Thoracic aorta (tissue), 2 donors: ENCODE measurements around the gene ATP5PD. TPM values are rescaled to one million over a fixed set of nuclear protein-coding genes. Genes with fewer than 3 reads are reported as not detected.

Experiments
- ATAC-seq: fragments of 150-250 bp; one replicate; pipeline ENCODE4 v1.8.0; 2017; ENCODE audit warnings: low read depth; ENCODE audit not compliant: insufficient number of reproducible peaks, low FRiP score
- DNase-seq: peaks from one replicate; pipeline ENCODE4 v3.0.0-alpha.2; 2020; ENCODE audit warnings: low spot score
- H3K27ac ChIP-seq, 2 donors: fragments of 200-600 bp; sonication (generic); 1 replicate in 1 of 2; 2 replicates in 1 of 2; pipeline ENCODE4 v1.5.1; 2016; ENCODE audit warnings: mild to moderate bottlenecking in 2 of 2, moderate library complexity in 2 of 2
- H3K27me3 ChIP-seq: fragments of 200-600 bp; sonication (generic); replicated peaks from 2 replicates; pipeline ENCODE4 v1.6.0; 2016; ENCODE audit warnings: mild to moderate bottlenecking; ENCODE audit not compliant: insufficient read depth
- H3K36me3 ChIP-seq: fragments of 200-600 bp; sonication (generic); one replicate; pipeline ENCODE4 v1.5.1; 2016
- H3K4me1 ChIP-seq, 2 donors: fragments of 200-600 bp; sonication (generic); 1 replicate in 1 of 2; 2 replicates in 1 of 2; pipeline versions ENCODE4 v1.5.1 to v1.6.0; 2016; ENCODE audit warnings: low read depth in 2 of 2, mild to moderate bottlenecking in 1 of 2; ENCODE audit not compliant: control insufficient read depth in 1 of 2
- H3K4me3 ChIP-seq: fragments of 200-600 bp; sonication (generic); 2 replicates; pipeline ENCODE4 v1.5.1; 2016; ENCODE audit warnings: mild to moderate bottlenecking
- H3K9me3 ChIP-seq: fragments of 200-600 bp; sonication (generic); 2 replicates; pipeline ENCODE4 v1.5.1; 2016
- CTCF ChIP-seq: fragments of 200-600 bp; sonication (generic); IDR thresholded peaks from one replicate; pipeline ENCODE4 v1.5.1; 2019; ENCODE audit warnings: antibody characterized with exemption
- total RNA-seq, 2 donors: library from RNA; depleted of rRNA; stranded (reverse); fragments of >200 nt; gene quantifications; one replicate each; pipeline versions ENCODE4 v1.1.0 to v1.2.3, GENCODE V29; 2016

ATP5PD gene
- total RNA-seq, 2 donors from 2014 or later: 109 to 189 TPM

GRCh38 chr17:75059369-75060345, 12.9 kb upstream of the ATP5PD start:
- ATAC-seq (no peak), DNase-seq (no peak)
- Histone ChIP-seq H3K27me3 (no peaks in the 10 kb centered on the region), H3K4me3 (no peak overlapping the region), H3K9me3 (no peaks in the 10 kb centered on the region), H3K4me1 (no peaks in the 10 kb centered on the region), H3K27ac (no peak overlapping the region), H3K36me3 (peaks cover 45% of the 10 kb centered on the region)
- TF ChIP-seq CTCF: no peak

- DNase-seq: no peak
- peaks cover 25% of the 10 kb centered on the region for H3K36me3 ChIP-seq
- no peaks in the 10 kb centered on the region for H3K27me3 ChIP-seq
- TF ChIP-seq CTCF: no peak
- H3K27ac ChIP-seq: no peak overlapping the region
- H3K4me1 ChIP-seq: peaks cover 9 to 19% of the 10 kb centered on the region in 2 donors
- H3K4me3 ChIP-seq: no peak overlapping the region
- H3K9me3 ChIP-seq: no peaks in the 10 kb centered on the region
- no peak for ATAC-seq
Measured at GRCh38 chr17:75051941-75052340, 5.2 kb upstream of the ATP5PD start.

- no peaks in the 10 kb centered on the region for H3K27me3 ChIP-seq
- DNase-seq (no peak), ATAC-seq (no peak)
- peaks cover 15 to 27% of the 10 kb centered on the region in 2 donors for H3K4me1 ChIP-seq
- H3K27ac ChIP-seq: no peak overlapping the region
- no peaks in the 10 kb centered on the region for H3K9me3 ChIP-seq
- TF ChIP-seq CTCF: no peak
- no peak overlapping the region for H3K4me3 ChIP-seq
- peaks cover 25% of the 10 kb centered on the region for H3K36me3 ChIP-seq
Measured at GRCh38 chr17:75049706-75050105, 2.9 kb upstream of the ATP5PD start.

- ATAC-seq (no peak), DNase-seq (no peak)
- Histone ChIP-seq H3K27ac (peak overlapping the region in 1 of 2 donors; percentile 43), H3K27me3 (no peaks in the 10 kb centered on the region), H3K9me3 (no peaks in the 10 kb centered on the region), H3K36me3 (peaks cover 21% of the 10 kb centered on the region), H3K4me1 (peaks cover 15 to 27% of the 10 kb centered on the region in 2 donors), H3K4me3 (no peak overlapping the region)
- no peak for TF ChIP-seq CTCF
Measured at GRCh38 chr17:75049057-75049456, 2.3 kb upstream of the ATP5PD start.

- Histone ChIP-seq H3K4me3 (peak overlapping the region; percentile 89), H3K27me3 (no peaks in the 10 kb centered on the region), H3K9me3 (no peaks in the 10 kb centered on the region), H3K27ac (peak overlapping the region in 1 of 2 donors; percentile 43), H3K36me3 (peaks cover 14% of the 10 kb centered on the region), H3K4me1 (peaks cover 15 to 27% of the 10 kb centered on the region in 2 donors)
- DNase-seq (peak; percentile 15), ATAC-seq (no peak)
- no peak for TF ChIP-seq CTCF
Measured at GRCh38 chr17:75048249-75048878, 1.6 kb upstream of the ATP5PD start.
